Glutamatergic neuron (in vitro differentiated cells): ENCODE measurements around the gene ARIH2. TPM values are rescaled to one million over a fixed set of nuclear protein-coding genes. Genes with fewer than 3 reads are reported as not detected.

Experiments used
- DNase-seq: peaks from one replicate; pipeline ENCODE4 v3.0.0; 2022
- H3K27ac Mint-ChIP-seq: one replicate; pipeline ENCODE4 v1.8.0; 2020; ENCODE audit warnings: mild to moderate bottlenecking, mixed read lengths, inconsistent platforms; ENCODE audit not compliant: unreplicated experiment
- H3K27me3 Mint-ChIP-seq: one replicate; pipeline ENCODE4 v1.8.0; 2020; ENCODE audit warnings: mild to moderate bottlenecking, moderate library complexity, mixed read lengths, inconsistent platforms; ENCODE audit not compliant: unreplicated experiment
- H3K36me3 Mint-ChIP-seq: one replicate; pipeline ENCODE4 v1.8.0; 2020; ENCODE audit warnings: mild to moderate bottlenecking, mixed read lengths, inconsistent platforms; ENCODE audit not compliant: unreplicated experiment
- H3K4me1 Mint-ChIP-seq: one replicate; pipeline ENCODE4 v1.8.0; 2020; ENCODE audit warnings: mild to moderate bottlenecking, low read depth, mixed read lengths, inconsistent platforms; ENCODE audit not compliant: unreplicated experiment
- H3K4me3 Mint-ChIP-seq: one replicate; pipeline ENCODE4 v1.8.0; 2020; ENCODE audit warnings: mild to moderate bottlenecking, mixed read lengths, inconsistent platforms; ENCODE audit not compliant: unreplicated experiment
- H3K9me3 Mint-ChIP-seq: one replicate; pipeline ENCODE4 v1.8.0; 2020; ENCODE audit warnings: mild to moderate bottlenecking, moderate library complexity, mixed read lengths, inconsistent platforms; ENCODE audit not compliant: unreplicated experiment
- CTCF ChIP-seq: fragments of 200-600 bp; sonication (generic); IDR thresholded peaks from one replicate; pipeline ENCODE4 v1.5.0; 2021; ENCODE audit not compliant: partially characterized antibody, unreplicated experiment
- total RNA-seq: library from RNA; stranded (reverse); fragmentation: NEBNext Ultra II Directional; extraction: Animal tissue kit (Norgen Biotek cat#: 25700); gene quantifications from one replicate; pipeline ENCODE4 v1.2.1, GENCODE V29; 2021; ENCODE audit not compliant: unreplicated experiment

The ARIH2 gene
- total RNA-seq, 1 donor from 2014 or later, result 74.6 TPM

GRCh38 chr3:48989126-48989795 is 70.6 kb downstream of the ARIH2 start:
- Mint-ChIP-seq H3K27ac (peak overlapping the region; percentile 53), H3K4me1 (peaks cover 8% of the 10 kb centered on the region), H3K27me3 (peaks cover 3% of the 10 kb centered on the region), H3K4me3 (peak overlapping the region; percentile 88), H3K36me3 (no peaks in the 10 kb centered on the region), H3K9me3 (peaks cover 3% of the 10 kb centered on the region)
- no peak for TF ChIP-seq CTCF
- no peak for DNase-seq

- Mint-ChIP-seq H3K9me3 (peaks cover 3% of the 10 kb centered on the region), H3K27me3 (peaks cover 9% of the 10 kb centered on the region), H3K36me3 (no peaks in the 10 kb centered on the region), H3K27ac (peak within 1 kb of the TSS; percentile 55), H3K4me3 (peak within 1 kb of the TSS; percentile 88), H3K4me1 (peaks cover 8% of the 10 kb centered on the region)
- DNase-seq, result peak; percentile 73
- no peak for TF ChIP-seq CTCF
Observed at GRCh38 chr3:48989796-48990635, 71.4 kb downstream of the ARIH2 start, which contains the start of gene P4HTM. Gene P4HTM, plus strand, starts transcription at chr3:48990241. Its CDS starts 16 bp downstream, at chr3:48990257.

- no peak for TF ChIP-seq CTCF
- peaks cover 9% of the 10 kb centered on the region for H3K27me3 Mint-ChIP-seq
- peak; percentile 32 for DNase-seq
- H3K27ac Mint-ChIP-seq, result peak overlapping the region; percentile 55
- peaks cover 3% of the 10 kb centered on the region for H3K9me3 Mint-ChIP-seq
- no peaks in the 10 kb centered on the region for H3K36me3 Mint-ChIP-seq
- peaks cover 8% of the 10 kb centered on the region for H3K4me1 Mint-ChIP-seq
- peak overlapping the region; percentile 87 for H3K4me3 Mint-ChIP-seq
Observed at GRCh38 chr3:48990636-48991469, 72.2 kb downstream of the ARIH2 start.

- Mint-ChIP-seq H3K27me3 (peaks cover 9% of the 10 kb centered on the region), H3K36me3 (no peaks in the 10 kb centered on the region), H3K4me3 (no peak overlapping the region), H3K27ac (no peak overlapping the region), H3K9me3 (peaks cover 3% of the 10 kb centered on the region), H3K4me1 (peaks cover 8% of the 10 kb centered on the region)
- TF ChIP-seq CTCF, result no peak
- DNase-seq, result no peak
Observed at GRCh38 chr3:48991851-48992545, 73.4 kb downstream of the ARIH2 start.
